D721Med (cell line): ENCODE results near the gene GRK5.

ENCODE experiments used
- DNase-seq: peaks from one replicate; pipeline ENCODE4 v3.0.0; 2011; ENCODE audit warnings: low spot score; ENCODE audit not compliant: insufficient read length
- FAIRE-seq: peaks from 2 replicates; lab custom pipeline; 2011; peaks lifted over from hg19 to GRCh38; lab: Jason Lieb, UNC
- CTCF ChIP-seq: IDR thresholded peaks from 2 replicates; pipeline ENCODE4 v1.5.1; 2012; ENCODE audit warnings: mild to moderate bottlenecking, control low read depth; ENCODE audit not compliant: insufficient read depth; ENCODE audit errors: missing control alignments

The GRK5 gene

DNA sequence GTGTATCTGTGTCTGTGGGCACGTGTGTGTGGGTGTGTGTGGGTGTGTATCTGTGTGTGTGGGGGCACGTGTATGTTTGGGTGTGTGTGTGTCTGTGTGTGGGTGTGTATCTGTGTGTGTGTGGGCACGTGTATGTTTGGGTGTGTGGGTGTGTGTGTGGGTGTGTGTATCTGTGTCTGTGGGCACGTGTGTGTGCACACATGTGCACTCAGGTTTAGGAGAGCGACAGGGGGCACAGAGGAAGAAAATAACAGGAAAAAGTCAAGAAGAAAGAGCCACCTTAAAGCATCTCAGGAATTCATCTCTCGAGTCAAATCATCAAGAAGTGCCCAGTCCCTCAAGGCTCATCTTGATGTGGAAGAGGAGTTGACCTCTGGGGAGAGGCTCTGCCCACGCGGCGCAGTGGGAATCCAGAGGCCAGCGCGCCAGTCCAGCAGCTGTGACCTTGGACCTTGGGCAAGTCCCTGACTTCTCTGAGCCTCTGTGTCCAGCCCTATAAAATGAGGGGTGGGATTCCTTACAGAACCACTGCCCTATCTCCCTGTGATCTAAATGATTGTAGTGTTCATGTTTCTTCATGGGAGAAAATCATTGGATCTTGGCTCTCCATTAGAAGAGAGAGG is 187.4 kb downstream of the GRK5 start:
- DNase-seq (no peak), FAIRE-seq (no peak)
- no peak for TF ChIP-seq CTCF

GRCh38 chr10:119395280-119396007 is 188.1 kb downstream of the GRK5 start:
- TF ChIP-seq CTCF = no peak
- DNase-seq = no peak
- no peak for FAIRE-seq

- FAIRE-seq (no peak), DNase-seq (no peak)
- TF ChIP-seq CTCF = no peak
Measured at GRCh38 chr10:119396008-119396708, 188.8 kb downstream of the GRK5 start.

- no peak for FAIRE-seq
- TF ChIP-seq CTCF = no peak
- DNase-seq = no peak
Measured at GRCh38 chr10:119396709-119397071, 189.3 kb downstream of the GRK5 start.

DNA sequence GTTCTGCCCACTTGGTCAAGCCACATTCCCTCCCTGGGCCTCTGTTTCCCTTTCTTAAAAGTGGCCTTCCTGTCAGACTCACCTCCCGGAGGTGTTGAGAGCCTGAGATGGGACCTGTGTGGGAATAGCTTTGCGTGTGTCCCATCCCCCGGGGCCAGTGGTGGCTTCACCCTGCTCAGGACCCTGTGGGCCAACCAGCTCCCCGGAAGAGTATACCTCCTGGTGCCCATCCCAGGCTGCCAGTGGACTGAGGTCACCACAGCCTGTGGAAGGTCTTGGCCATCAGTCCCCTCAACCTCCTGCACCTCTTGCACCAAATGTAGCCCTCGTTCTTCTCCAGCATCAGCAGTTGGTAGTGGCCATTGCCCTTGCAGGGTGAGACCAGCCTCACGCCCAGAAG is 190.0 kb downstream of the GRK5 start:
- FAIRE-seq (no peak), DNase-seq (no peak)
- TF ChIP-seq CTCF = no peak

GRCh38 chr10:119398996-119399395 is 191.6 kb downstream of the GRK5 start:
- FAIRE-seq (no peak), DNase-seq (no peak)
- TF ChIP-seq CTCF = no peak
